Activated CD4-positive, alpha-beta T cell treated with anti-CD3 and anti-CD28 coated beads, Interleukin-2, amount 10 ng/mL, durations not matched to agents 24 days and 14 days (primary cell): Measurements from ENCODE around the gene THUMPD2. TPM values are rescaled to one million over a fixed set of nuclear protein-coding genes. Genes with fewer than 3 reads are reported as not detected.

Source experiments
- DNase-seq: peaks from one replicate; pipeline ENCODE4 v3.0.0; 2022
- H3K27ac Mint-ChIP-seq: one replicate; pipeline ENCODE4 v1.8.0; 2022; ENCODE audit warnings: mild to moderate bottlenecking, mixed read lengths
- H3K27me3 Mint-ChIP-seq: one replicate; pipeline ENCODE4 v1.8.0; 2022; ENCODE audit warnings: mixed read lengths
- H3K36me3 Mint-ChIP-seq: one replicate; pipeline ENCODE4 v1.8.0; 2022; ENCODE audit warnings: low read depth, mild to moderate bottlenecking, mixed read lengths
- H3K4me1 Mint-ChIP-seq: one replicate; pipeline ENCODE4 v1.8.0; 2021; ENCODE audit warnings: mixed read lengths
- H3K4me3 Mint-ChIP-seq: one replicate; pipeline ENCODE4 v1.8.0; 2022; ENCODE audit warnings: mild to moderate bottlenecking, moderate library complexity, mixed read lengths
- H3K9me3 Mint-ChIP-seq: one replicate; pipeline ENCODE4 v1.8.0; 2021; ENCODE audit warnings: mixed read lengths
- intact Hi-C: fragments of 100-400 bp; cut with micrococcal nuclease; formaldehyde crosslinking; loops from one replicate; pipeline ENCODE4 v1.15.1; 2023
- total RNA-seq: library from RNA; stranded (reverse); gene quantifications from 2 replicates; pipeline ENCODE4 v1.2.3, GENCODE V29; 2022

Gene THUMPD2
- total RNA-seq, 1 donor from 2014 or later: 19.2 TPM

DNA sequence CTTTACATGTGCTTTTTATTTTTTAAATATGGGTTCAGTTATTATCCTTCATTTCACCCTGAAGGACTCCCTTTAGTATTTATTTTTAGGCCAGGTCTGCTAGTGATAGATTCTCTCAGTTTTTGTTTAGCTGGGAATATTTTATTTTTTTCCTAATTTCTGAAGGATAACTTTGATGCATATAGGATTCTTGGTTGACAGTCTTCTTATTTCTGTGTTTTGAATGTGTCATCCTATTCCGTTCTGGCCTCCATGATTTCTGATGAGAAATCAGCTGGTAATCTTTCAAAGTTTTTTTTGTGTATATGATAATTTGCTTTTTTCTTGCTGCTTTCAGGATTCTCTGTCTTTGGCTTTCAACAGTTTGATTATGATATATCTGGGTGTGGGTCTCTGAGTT, 77.9 kb downstream of the THUMPD2 start:
- Mint-ChIP-seq H3K4me1 (no peaks in the 10 kb centered on the region), H3K27me3 (peaks cover 25% of the 10 kb centered on the region)

DNA sequence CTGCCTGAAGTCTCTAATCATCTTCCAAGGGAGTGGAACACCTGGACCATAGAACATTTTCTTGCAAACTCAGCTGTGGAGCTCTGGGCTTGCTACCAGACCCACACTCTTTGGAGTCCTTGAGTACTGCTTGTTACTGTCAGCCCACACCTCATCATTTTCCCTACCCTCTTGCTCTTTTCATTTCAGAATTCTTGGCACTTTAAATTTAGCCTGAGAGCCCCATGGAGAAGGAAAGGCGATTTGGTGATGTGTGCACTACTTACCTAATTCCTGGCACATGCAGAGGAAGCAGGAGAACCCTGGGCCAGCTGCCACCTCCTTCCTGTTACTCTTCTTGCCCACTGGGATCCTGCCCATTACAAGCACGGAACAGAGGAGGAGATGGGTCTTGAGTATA, 81.6 kb downstream of the THUMPD2 start:
- DNase-seq: no peak
- H3K9me3 Mint-ChIP-seq: peaks cover 6% of the 10 kb centered on the region
- H3K4me1 Mint-ChIP-seq: no peaks in the 10 kb centered on the region
- peaks cover 2% of the 10 kb centered on the region for H3K36me3 Mint-ChIP-seq
- H3K27me3 Mint-ChIP-seq: peaks cover 23% of the 10 kb centered on the region
- H3K4me3 Mint-ChIP-seq: no peak overlapping the region
- intact Hi-C loops: no loop called here
- no peak overlapping the region for H3K27ac Mint-ChIP-seq

More for the DNA sequence above, 77.9 kb downstream of the THUMPD2 start:
- H3K9me3 Mint-ChIP-seq: peaks cover 6% of the 10 kb centered on the region
- no peak overlapping the region for H3K27ac Mint-ChIP-seq
- intact Hi-C loops: no loop called here
- peaks cover 2% of the 10 kb centered on the region for H3K36me3 Mint-ChIP-seq
- no peak for DNase-seq
- no peak overlapping the region for H3K4me3 Mint-ChIP-seq

DNA sequence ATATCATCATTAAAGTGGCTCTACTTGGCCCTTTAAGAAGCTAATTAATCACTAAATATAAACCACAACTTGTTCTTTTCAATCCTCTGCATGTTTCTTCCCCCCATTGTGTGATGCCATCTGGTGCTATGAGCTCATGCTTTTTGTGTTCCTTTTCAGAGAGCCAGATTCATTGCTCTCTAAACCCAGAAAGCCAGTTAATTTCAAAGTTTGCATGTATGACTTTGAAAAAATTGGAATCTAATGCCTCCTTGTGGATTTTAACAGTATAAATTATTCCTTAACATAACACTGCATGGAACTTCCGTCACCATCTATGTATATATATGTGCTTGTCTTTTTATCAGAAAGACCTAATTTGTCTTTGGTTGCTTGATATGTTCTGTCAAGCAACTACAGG, 82.2 kb downstream of the THUMPD2 start:
- no peaks in the 10 kb centered on the region for H3K4me1 Mint-ChIP-seq
- H3K4me3 Mint-ChIP-seq: no peak overlapping the region
- no peak for DNase-seq
- peaks cover 6% of the 10 kb centered on the region for H3K9me3 Mint-ChIP-seq
- peaks cover 23% of the 10 kb centered on the region for H3K27me3 Mint-ChIP-seq
- intact Hi-C loops: no loop called here
- H3K36me3 Mint-ChIP-seq: peaks cover 2% of the 10 kb centered on the region
- no peak overlapping the region for H3K27ac Mint-ChIP-seq

DNA sequence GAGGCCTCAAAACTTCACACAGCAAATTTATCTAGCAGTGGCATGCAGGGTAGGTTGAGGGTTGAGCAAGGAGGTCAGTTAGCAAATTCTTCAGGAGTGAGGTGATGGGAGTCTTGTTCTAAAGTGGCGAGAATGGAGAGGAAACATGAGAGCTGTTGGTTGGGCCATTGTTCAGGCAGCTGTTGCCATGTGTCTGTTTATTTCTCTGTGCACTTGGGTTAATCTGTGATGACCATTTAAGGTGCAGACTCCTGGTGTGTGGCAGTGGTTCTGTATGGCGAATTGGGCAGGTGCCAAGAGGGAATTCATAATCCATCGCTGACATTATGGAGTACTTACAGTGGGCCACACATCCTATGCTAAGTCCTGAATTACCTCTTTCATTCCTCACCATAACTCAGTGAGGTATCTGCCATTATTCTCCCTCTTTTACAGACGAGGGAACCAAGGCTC, 82.9 kb downstream of the THUMPD2 start:
- H3K4me3 Mint-ChIP-seq: no peak overlapping the region

DNA sequence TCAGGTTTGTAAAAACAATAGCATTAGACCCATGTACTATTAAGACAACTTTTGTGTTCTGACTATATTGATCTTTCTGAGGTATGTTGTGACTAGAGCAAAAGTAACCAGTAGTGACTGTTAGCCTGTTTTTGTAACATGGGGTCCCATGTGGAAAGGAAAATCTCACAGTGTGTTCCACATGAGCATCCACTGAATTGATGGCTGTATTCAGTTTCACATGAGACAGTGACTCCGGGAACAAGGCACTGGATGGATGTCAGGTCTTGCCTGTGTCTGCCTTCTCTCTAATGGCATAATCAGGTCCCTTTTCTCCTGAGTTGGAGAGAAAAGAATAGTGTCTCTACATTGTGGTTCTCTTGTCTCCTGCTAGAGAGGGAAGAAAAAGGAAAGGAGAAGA, 85.8 kb downstream of the THUMPD2 start:
- Mint-ChIP-seq H3K9me3 (no peaks in the 10 kb centered on the region), H3K36me3 (no peaks in the 10 kb centered on the region), H3K4me3 (no peak overlapping the region), H3K4me1 (no peaks in the 10 kb centered on the region), H3K27me3 (peaks cover 21% of the 10 kb centered on the region), H3K27ac (no peak overlapping the region)
- no peak for DNase-seq
- intact Hi-C loops: no loop called here

More for the DNA sequence above, 82.9 kb downstream of the THUMPD2 start:
- no peak for DNase-seq
- H3K4me1 Mint-ChIP-seq: no peaks in the 10 kb centered on the region
- H3K36me3 Mint-ChIP-seq: no peaks in the 10 kb centered on the region
- intact Hi-C loops: no loop called here
- no peak overlapping the region for H3K27ac Mint-ChIP-seq
- peaks cover 18% of the 10 kb centered on the region for H3K27me3 Mint-ChIP-seq
- peaks cover under 1% of the 10 kb centered on the region for H3K9me3 Mint-ChIP-seq

DNA sequence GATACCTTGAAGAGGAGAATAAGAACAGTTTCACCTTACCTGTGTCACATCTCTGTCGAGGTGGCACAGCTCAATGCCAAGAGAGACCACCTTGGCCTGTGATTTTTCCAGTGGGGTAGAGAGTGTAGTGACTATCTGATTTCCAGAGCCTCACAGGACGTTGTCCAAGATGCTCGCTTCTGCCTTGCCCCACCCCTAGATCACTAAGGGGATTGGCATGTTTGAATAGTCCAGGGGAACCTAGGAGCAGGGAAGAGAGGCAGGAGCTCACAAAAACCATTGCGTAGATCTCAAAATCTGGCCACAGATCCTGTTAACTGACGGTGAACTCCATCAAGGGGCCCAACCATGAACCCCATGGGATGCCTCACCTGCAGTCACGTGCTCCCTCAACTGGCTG, 89.2 kb downstream of the THUMPD2 start:
- intact Hi-C loops: no loop called here
- no peaks in the 10 kb centered on the region for H3K9me3 Mint-ChIP-seq

DNA sequence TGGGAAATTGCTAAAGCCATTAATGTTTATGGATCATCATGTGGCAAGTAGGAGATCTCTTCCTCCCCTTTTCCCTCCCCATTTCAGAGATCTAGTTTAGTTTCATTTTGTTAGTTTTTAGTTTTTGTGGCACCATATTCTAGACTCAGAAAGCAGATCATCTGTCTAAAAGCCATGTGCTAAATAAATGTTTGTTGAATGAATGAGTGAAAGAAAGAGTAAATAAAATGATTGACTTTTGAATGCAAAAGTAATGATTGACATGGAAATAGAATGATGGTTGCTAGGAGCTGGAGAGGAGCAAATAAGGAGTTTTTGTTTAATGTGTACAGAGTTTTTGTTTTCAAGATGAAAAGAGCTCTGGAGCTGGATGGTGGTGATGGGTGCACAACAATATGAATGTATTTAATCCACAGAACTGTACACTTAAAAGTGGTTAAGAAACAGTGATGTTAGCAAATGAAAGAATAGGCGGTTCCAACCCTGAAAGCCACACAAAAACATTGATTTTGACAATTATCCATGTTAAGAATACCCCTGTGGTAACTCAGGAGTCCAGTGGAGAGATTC, 89.7 kb downstream of the THUMPD2 start:
- Mint-ChIP-seq H3K4me3 (no peak overlapping the region), H3K36me3 (no peaks in the 10 kb centered on the region), H3K4me1 (no peaks in the 10 kb centered on the region), H3K27me3 (peaks cover 19% of the 10 kb centered on the region), H3K27ac (no peak overlapping the region), H3K9me3 (no peaks in the 10 kb centered on the region)
- no peak for DNase-seq
- intact Hi-C loops: no loop called here

More for the DNA sequence above, 89.2 kb downstream of the THUMPD2 start:
- no peak overlapping the region for H3K4me3 Mint-ChIP-seq
- no peak overlapping the region for H3K27ac Mint-ChIP-seq
- no peaks in the 10 kb centered on the region for H3K36me3 Mint-ChIP-seq
- no peaks in the 10 kb centered on the region for H3K4me1 Mint-ChIP-seq
- no peak for DNase-seq
- H3K27me3 Mint-ChIP-seq: peaks cover 15% of the 10 kb centered on the region

DNA sequence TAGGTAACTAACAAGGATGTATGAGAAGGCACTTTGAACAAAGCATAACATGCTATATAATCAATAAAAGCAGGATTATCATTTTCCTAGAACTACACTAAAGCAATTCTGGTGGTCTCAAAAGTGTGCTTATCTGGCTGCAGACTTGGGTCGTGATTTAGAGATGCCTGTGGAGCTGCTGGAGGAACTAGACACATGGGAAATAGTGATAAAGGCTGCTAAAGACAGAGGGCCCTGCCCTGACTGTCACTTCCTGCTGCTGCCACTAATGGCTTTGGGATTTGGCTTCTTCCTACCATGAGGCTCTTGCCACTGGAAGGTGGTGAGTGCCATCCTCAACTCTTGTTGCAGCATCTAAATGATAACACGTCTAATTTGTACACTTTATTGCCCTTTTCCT, 90.9 kb downstream of the THUMPD2 start:
- Mint-ChIP-seq H3K4me1 (no peaks in the 10 kb centered on the region), H3K27ac (no peak overlapping the region), H3K27me3 (peaks cover 18% of the 10 kb centered on the region), H3K4me3 (no peak overlapping the region), H3K36me3 (no peaks in the 10 kb centered on the region), H3K9me3 (no peaks in the 10 kb centered on the region)
- DNase-seq: no peak
- intact Hi-C loops: no loop called here

DNA sequence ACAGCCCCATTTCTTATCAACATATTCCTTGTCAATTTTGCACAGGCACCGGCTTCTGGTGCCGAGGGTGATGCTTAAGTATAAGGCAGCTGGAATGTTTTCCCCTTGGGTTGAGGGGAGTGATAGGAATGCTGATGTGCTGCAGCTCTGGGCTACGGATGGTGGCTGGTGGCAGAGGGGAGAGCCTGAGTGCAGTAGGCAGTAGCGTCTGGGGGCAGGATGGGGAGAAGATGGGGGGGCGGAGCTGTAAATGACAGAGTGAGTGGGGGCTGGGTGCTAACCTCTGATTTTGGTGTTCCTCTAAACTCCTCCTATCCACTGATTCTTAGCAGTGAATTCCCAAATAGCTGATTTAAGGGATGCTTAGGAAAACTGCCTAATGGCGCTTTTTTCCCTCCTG, 92.6 kb downstream of the THUMPD2 start:
- intact Hi-C loops: no loop called here
- DNase-seq: no peak
- no peak overlapping the region for H3K4me3 Mint-ChIP-seq
- H3K9me3 Mint-ChIP-seq: no peaks in the 10 kb centered on the region
- H3K27me3 Mint-ChIP-seq: peaks cover 24% of the 10 kb centered on the region
- no peak overlapping the region for H3K27ac Mint-ChIP-seq
- H3K4me1 Mint-ChIP-seq: no peaks in the 10 kb centered on the region
- no peaks in the 10 kb centered on the region for H3K36me3 Mint-ChIP-seq

Other genes starting within 250 kb of the THUMPD2 start
- 0.14 TPM in 1 of 2 replicates, not detected in the other for gene TMEM178A, start 113.3 kb downstream of the THUMPD2 start, total RNA-seq